ENCODE results near the gene LRGUK.
"Not testable (repeated sequence)": the region's sequence is repeated elsewhere in the genome, so short reads cannot be mapped to it uniquely, and the experiment has no call there.

The LRGUK gene

DNA sequence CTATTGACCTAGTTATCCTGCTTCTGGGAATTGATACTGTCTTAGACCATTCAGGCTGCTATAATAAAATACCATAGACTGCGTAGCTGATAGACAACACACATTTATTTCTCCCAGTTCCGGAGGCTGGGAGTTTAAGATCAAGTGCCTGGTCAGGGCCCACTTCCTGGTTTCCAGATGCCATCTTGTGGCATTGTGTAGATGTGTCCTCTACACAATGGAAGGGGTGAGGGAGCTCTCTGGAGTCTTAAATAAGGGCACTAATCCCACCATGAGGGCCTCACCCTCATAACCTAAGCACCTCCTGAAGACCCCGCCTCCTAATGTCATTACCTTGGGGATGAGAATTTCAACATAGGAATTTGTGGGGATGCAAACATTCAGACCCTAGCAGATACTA is 127.2 kb downstream of the LRGUK start:
- DNase-seq = no peak

DNA sequence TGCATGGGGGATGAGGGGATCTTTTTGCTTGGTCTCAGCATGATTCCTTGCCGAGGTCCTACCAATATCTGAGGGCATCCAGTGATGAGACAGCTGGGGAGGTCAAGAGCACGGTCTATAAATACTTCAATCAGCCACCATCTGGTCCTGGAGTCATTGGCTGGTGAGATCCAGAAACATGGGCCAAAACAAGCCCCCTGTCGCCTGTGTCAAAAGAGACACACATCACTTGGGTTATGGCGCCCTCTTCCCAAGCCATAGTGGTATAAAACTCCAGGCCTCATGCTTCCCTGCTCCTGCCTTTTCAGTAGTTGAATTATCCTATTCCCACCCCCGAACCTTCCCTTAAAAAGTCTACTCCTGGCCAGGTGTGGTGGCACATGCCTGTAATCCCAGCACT is 128.7 kb downstream of the LRGUK start:
- DNase-seq = no peak

DNA sequence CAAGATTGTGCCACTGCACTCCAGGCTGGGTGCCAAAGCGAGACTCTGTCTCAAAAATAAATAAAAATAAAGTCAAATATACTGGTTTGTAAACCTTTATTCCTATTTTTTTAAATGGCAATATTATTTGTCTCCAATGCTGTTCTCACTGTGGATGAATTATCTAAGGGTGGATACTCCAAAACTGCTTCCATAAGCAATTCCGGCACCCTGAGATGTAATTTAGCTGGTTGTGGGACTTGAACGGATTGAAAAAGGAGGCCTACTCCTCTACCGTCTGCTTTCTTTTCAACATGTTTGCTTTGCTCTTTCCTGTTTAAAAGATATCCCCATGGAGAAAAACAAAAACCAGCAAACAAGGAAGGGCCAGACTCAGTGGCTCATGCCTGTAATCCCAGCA is 135.2 kb downstream of the LRGUK start:
- no peak for DNase-seq

DNA sequence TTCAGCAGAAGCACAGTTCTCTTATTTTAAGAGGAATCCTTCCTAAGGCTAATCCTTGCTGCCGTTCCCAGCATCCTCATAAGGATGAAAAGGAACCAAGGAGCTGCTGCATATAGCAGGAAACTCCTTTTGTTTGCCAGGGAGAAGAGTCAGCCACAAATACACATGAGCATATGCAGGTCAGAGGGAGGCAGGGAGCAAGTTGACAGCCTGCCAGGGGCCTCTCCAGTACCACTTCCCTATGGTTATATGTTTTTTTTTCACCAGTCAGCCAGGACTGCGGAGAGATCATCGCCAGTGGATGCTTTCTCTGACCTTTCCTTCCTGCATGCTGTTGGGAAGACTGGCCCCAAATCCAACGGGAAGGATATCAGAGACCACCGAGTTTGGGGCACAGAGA is 149.8 kb downstream of the LRGUK start:
- DNase-seq = no peak

DNA sequence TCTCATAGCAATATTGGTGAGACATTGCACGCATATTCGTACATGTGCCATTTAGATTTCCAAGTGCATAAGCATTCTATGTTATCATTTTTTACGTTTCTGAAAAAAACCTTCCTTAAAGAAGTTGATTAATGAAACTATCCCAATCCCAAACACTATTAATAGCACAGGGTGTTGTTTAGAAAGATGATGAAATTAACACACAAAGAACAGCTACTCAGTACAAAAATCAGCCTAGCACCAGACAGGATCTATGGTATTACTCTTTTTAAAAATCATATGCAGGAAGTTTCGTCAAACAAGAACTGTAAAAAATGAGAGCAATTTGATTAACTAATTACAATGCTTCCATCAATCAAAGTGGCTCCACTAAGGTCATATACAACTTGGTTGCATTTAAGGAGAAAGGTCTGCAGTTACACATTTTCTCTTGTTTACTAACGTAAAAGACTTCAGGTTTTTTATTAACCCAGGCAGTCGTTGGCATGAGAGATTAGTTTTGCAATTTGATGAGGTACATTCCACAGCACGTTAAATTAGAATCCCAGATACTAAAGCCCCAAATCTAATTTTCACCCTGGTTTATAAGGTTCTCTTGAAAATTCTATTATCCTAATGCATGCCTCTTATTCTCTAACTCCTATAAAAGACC is 151.5 kb downstream of the LRGUK start:
- DNase-seq = no peak

DNA sequence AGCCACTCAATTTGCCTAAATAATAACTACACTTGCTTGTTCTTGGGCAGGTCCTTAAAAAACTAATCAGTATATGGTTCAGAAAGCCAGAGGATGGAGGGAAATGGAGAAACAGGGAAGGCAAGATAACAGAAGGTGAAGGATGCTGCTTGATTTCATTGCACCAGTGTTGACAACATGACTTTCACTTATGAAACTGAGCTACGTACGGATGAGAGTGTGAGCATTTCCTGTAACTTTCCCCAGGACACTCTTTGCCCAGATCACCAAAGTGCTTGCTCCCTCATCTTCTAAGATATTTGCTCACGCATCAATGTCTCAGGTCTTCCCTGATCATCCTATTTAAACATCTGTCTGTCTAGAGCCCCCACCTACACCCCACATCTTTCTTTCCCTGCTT is 152.2 kb downstream of the LRGUK start:
- DNase-seq = no peak

DNA sequence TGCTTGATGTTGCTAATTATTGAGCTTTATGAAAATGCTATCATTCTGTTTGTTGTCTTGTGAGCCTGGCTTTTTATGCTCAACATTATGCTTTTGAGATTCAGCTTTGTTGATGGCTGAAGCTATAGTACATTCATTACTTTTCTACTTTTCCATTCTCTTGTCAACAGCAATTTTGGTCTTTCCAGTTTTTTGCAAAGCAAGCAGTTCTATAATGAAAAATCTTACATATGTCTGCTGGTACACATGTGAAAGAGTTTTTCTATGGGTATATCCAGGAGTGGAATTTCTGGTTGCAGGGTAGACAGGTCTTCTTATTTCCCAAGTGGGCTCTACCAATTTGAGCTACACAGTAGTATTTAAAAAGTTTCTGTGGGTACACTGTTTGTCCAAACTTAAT is 152.8 kb downstream of the LRGUK start:
- no peak for DNase-seq

DNA sequence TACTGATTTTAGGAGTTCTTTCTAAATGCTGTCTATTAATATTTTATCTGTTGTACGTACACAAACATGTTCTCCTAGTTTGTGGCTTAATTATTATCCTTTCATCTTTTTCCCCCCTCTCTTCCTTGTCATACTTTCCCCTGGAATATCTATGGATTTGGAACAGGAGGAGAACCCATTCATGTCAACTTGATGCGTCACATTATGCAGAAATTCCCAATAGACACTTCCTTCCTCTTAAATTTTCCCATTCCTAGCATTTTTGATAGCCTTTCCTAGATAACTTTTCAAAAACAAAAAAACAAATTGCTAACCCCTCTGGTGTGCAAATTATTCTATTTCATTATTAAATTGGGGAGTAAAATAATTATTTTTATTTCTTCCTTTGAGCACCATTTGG is 153.4 kb downstream of the LRGUK start:
- no peak for DNase-seq

DNA sequence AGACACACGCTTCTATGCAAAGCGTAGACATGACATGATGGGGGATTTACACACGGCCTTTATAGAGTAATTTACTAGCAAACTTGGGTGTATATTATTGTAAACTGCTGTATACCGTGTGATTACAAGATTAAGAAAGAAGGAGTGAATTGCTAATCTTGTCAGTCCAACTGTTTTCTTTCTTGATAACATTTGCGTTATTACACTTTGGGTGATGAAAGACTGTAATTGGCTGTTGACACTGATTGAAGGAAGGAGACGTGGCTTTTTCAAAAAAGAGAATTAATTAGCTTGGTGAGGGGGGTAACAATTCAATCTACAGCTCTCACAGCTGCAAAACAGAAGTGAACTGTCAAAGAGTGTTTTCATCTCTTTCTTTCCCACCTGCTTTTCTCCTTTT is 156.9 kb downstream of the LRGUK start:
- DNase-seq = no peak

DNA sequence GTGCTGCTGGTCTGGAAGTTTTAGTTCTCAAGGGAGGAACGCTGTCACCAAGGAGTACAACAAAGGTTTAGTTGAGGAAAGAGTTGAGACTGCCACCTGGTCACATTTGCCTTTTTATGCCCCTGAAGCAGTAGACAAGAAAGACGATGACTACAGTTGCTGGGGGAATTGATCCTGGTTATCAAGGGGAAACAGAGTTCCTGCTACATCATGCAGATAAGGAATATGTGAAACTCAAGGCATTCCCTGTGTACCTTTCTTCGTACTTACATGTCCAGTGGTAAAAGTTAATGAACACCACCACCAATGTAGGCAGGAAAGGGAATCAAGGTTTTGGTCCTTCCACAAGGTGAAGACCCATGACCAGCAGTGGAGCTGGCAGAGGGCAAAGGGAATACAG is 157.8 kb downstream of the LRGUK start:
- DNase-seq = no peak

DNA sequence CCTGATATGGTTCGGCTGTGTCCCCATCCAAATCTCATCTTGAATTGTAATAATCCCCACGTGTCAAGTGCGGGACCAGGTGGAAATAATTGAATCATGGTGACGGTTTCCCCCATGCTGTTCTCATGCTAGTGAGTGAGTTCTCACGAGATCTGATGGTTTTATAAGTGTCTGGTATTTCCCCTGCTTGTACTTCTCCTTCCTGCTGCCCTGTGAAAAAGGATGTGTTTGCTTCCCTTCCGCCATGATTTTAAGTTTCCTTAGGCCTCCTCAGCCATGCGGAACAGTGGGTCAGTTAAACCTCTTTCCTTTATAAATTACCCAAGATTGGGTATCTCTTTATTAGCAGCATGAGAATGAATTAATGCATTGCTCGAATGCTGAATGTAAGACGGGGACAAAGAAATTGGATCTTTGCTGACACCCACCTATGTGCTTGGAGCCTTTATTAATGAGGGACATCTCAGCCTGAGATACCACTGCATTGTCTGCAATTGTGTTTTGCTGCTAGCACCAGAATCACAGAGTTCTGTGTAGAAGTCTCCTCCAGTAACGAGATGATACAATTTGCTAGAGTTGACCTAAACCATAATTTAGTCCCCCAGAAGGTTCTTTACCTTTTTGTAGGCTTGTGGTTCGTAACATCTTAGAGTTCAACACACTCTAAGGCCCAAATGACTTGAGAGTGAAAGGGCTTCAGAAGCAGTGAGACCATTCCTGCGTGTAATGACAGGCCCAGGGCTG is 160.9 kb downstream of the LRGUK start:
- DNase-seq = no peak

DNA sequence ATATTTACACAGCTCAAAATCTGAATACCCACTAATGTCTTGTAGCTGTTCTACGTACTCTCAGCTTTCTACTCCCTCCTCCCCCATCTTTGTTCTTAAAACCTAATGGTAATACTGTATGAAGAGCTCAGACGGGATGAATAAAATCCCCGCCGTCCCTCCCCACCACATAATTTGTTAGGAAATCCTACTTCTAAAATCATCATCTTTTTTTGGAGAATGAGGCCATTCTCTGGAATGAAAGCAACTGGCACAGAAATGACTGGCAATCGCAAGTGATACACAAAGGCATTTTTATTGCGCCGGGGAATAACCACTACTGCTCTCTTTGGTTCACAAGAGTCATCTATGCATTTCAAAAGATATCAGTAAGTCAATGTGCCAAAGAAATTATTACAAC is 162.3 kb downstream of the LRGUK start:
- no peak for DNase-seq

DNA sequence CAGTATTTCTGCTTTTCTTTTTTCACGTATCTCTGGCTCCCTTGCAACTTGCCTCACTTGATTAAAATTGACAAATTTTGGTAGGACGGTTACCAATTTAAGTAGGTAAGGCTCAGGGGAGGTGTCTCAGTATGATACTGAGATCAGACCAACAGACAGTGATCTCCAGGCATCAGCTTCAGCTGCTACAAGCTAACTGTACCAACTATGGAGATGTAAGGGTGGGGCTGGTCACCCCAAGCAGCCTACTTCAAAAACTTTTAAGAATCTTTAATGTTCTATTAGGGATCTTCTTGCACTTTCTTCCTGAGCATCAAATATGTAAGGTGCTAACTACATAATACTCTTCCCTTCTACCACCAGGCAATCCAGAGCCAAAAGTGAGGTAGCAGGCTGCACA is 162.7 kb downstream of the LRGUK start:
- DNase-seq = no peak

DNA sequence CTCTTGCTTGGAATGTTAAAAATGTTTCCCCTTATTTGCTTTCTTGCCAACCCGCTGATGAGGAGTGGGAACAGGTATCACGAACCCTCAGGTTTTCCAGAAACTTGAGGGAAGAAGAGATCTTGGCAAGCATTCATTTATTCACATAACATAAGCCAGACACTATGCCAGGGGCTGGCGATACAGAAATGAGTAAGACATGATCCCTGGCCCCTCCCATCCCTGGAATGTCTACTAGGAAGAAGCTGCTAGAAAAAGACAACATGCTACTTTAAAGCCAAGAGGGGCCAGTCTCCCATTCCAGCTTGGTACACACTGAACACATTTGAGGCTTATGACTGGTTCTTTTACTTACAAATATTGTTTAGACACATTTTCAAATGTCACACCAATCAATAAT is 163.1 kb downstream of the LRGUK start:
- DNase-seq = no peak

DNA sequence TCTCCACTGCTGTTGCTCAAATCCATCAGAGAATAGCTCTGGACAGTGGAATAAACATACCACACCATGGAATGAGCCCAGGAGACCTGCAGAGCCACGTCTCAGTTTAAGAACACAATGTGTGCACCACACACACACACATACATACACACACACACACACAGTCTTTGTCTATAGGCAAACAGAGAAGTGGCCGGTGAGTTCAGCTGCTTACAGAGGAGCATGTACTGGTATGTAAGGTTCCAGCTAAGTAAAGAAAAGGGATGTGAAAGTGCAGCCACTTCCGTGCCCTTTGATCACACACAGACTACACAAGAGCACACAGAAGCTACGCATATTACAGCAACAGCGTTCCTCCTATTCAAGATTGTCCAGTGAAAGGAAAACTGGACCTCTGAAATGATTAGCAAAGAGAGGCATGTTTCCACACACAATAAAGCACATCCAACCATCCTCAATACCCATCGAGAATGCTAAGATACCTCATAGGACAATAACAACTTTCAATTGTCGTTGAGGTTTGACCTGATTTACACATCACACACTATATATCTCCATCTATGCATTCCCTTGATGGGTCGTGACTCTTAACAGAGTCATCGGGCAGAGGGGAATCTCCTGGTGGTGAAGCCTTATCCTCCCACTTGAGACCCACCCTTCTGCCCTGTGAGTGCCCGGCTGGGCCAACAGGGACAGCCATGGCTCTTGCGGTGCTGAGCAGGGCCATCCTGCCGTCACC is 166.0 kb downstream of the LRGUK start:
- no peak for DNase-seq

DNA sequence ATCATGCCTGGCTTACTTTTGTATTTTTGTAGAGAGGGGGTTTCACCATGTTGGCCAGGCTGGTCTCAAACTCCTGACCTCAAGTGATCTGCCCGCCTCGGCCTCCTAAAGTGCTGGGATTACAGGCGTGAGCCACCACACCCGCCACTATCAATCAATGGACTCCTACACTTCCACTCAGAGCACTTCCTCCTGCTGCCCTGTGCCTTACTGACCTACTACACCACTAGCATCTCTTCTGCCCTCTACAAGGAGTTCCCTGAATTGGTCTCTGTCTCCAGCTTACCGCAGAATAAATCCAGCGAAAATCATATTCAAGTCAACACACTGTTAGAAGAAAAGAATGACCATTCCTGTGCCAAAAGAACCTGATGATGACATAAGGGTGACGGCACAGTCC is 168.8 kb downstream of the LRGUK start:
- DNase-seq = not testable (repeated sequence)

DNA sequence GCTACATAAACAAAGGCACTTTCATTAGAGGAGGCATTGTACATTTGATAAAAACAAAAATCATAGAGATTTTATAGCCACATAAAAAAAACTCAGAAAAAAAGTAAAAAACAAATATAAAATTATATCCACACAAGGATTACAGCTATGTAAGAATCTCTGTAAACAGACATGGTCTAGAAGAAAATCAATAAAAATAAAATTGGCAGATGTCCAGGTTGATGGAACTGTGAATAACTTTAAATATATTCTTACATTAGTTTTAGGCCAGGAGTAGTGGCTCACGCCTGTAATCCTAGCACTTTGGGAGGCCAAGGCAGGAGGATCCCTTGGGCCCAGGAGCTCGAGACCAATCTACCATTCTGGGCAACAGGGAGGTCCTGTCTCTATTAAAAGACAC is 170.3 kb downstream of the LRGUK start:
- DNase-seq = no peak

DNA sequence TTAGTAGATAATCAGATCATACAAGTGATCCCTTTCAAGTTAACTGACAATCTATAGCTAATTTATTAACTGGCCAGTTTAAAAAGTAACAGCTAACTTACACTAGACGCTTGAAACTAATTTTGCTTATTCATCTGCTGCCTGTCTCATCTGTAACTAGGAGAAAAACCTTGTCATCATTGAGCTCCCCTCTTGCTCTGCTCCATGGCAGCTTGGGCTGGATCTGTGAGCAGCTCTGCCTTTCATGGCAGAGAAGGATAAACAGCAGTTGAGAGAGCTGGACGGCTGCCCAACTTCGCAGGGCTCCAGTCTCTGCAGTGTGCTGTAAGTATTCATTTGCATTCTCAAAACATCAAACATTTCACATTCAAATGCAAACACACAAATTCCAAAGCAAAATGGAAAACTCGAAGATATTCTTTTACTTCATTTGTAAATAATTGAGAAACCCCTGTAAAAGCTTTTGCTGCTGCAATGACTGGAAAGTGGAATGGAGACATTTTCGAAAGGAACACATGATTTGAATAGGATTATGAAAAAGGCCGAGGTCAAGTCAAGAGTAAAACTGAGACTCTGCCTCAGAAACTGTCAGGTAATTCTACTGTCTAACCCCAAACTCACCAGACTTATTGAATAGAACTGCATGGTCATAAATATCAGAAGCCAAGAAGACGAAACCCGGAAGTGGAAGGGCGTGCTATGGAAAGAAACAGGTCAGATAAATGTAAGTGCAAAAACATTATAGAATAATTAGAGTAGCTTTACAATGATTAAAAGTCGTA is 172.0 kb downstream of the LRGUK start:
- no peak for DNase-seq

DNA sequence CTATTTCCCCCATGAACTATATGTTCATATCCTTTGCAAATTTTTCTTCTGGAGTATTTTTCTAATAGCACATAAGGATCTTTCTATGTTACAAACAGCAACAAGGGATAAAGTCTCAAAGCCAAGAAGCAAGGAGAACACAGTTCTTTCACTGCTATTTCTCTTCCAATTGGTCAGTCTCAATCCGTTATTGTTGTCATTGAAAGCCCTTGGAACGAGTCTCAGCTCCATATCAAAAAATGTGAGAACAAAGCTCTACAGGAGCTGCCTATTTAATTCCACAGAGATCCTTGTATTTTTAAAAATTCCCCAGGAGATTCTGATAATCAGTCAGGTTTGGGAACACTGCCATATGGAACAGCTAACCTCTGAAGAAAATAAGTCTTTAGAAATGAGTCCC is 173.8 kb downstream of the LRGUK start:
- no peak for DNase-seq

DNA sequence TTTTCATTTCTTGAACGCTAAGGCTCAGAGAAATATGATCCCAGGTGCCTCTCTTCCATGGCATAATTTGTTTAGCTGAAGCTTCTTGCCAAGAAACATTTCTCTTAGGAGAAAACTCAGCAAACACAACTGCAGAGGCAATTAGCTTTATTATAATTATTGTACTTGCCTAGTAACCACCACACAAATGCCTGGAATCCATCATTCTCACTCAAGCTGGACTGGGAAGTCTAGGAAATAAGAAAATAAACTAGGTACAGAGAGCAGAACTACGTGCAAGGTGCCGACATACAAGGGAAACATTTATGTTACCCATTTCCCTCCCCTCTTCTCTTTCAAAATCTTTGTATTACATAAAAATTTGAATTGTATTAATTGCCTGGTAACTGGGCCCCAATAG is 174.5 kb downstream of the LRGUK start:
- DNase-seq = no peak

DNA sequence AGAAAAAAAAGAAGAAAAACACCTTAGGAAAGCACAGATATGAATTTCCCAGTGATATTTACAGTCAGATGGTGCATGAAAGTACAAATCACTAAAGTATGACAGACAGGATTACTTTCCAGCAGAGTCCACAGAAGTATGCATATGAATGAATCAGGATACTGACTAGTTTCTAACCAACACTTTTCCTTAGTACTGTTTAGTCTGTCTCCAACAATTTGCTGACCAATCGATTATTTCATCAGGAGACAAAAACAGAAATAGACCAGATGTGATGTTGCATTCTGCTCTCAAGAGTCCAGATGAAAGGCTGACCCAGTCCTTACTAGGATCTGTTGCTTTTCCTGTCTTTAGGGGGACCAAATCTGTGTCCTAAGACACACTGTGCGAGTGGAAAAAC is 175.0 kb downstream of the LRGUK start:
- no peak for DNase-seq

DNA sequence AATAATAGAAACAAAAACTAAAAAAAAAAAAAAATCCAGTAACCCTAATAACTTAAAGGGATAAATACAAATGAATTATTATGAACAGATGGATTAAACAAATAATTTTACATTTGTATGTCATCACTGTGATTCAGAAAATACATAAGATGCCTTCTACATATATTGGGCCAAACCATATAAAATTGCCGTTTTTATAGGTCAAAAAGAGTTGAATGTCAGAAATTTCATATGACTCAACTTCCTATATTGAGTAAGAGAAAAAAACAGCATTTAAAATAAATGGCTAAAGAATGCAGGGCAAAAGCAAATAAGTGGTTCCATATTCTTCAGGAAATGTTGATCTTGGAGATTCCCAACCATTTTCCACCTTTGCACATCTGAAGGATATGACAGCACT is 180.2 kb downstream of the LRGUK start:
- no peak for DNase-seq

DNA sequence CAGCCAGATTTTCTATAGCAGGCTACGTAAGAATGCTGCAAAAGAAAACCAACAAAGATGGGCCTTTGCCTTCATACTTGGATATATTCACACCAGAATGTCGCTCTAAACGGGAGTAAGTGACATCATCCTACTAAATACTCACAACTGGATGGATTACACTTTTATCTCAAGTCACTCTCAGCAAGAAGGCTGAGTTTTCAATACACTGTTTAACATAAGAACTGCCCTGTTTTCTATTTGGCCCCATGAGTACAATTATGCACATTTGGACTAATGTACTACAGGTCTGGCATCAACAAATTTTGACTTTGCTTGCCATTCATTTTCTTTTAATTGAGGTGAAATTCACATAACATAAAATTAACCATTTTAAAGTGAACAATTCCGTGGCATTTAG is 181.4 kb downstream of the LRGUK start:
- DNase-seq = no peak

DNA sequence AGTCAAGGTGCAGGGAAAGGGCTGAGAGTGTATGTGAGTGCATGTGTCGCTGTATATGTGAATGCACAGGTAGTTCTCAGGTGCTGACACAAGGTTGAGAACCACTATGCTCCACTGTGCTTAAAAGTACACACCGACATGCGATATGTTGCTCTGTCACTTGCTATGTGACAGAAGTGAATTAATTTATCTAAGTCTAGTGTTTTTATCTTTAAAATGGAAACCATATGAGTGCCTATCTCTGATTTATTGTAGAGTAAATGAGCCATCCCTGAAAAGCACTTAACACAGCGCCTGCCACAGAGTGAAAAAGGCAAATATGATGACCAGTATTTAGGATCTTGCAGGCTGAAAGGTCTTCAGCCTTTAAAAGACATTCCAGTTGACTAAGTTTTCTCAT is 184.7 kb downstream of the LRGUK start:
- DNase-seq = no peak

All from NCI-H2227 treated with DMSO at 0.1 percent for 48 hours (cell line).